Endodermal cell (in vitro differentiated cells): ENCODE data around the gene ANKRD12. TPM values are rescaled to one million over a fixed set of nuclear protein-coding genes. Genes with fewer than 3 reads are reported as not detected.

ENCODE experiments used
- DNase-seq: peaks from one replicate; pipeline ENCODE4 v3.0.0-alpha.2; 2017
- H3K27ac ChIP-seq: 2 replicates; pipeline ENCODE4 v1.5.1; 2013; ENCODE audit warnings: mild to moderate bottlenecking, low read depth, low read length, moderate library complexity
- H3K27me3 ChIP-seq: 2 replicates; pipeline ENCODE4 v1.6.1; 2013; ENCODE audit warnings: mild to moderate bottlenecking, low read length, moderate library complexity; ENCODE audit not compliant: insufficient read depth, control insufficient read depth, poor library complexity, severe bottlenecking
- H3K36me3 ChIP-seq: 2 replicates; pipeline ENCODE4 v1.7.0; 2013; ENCODE audit warnings: mild to moderate bottlenecking, low read length, moderate library complexity; ENCODE audit not compliant: control insufficient read depth, insufficient read depth
- H3K4me1 ChIP-seq: one replicate; pipeline ENCODE4 v1.7.0; 2013; ENCODE audit warnings: low read length; ENCODE audit not compliant: control insufficient read depth, insufficient read depth
- H3K4me3 ChIP-seq: 2 replicates; pipeline ENCODE4 v1.5.1; 2013; ENCODE audit warnings: mild to moderate bottlenecking, low read length, moderate library complexity
- H3K9ac ChIP-seq: 2 replicates; pipeline ENCODE4 v1.6.1; 2013; ENCODE audit warnings: mild to moderate bottlenecking, low read length, moderate library complexity; ENCODE audit not compliant: poor library complexity, severe bottlenecking; ENCODE audit errors: extremely low read depth
- H3K9me3 ChIP-seq: 2 replicates; pipeline ENCODE4 v1.6.1; 2013; ENCODE audit warnings: mild to moderate bottlenecking, low read length, moderate library complexity; ENCODE audit not compliant: control insufficient read depth
- H3K27ac Mint-ChIP-seq: 2 replicates; pipeline ENCODE4 v1.8.0; 2020; ENCODE audit warnings: mixed read lengths
- H3K27me3 Mint-ChIP-seq: 2 replicates; pipeline ENCODE4 v1.8.0; 2021; ENCODE audit warnings: mild to moderate bottlenecking, mixed read lengths; ENCODE audit not compliant: insufficient read depth
- H3K36me3 Mint-ChIP-seq: 2 replicates; pipeline ENCODE4 v1.8.0; 2020; ENCODE audit warnings: low read depth, mixed read lengths
- H3K4me1 Mint-ChIP-seq: 2 replicates; pipeline ENCODE4 v1.8.0; 2020; ENCODE audit warnings: mixed read lengths
- H3K4me3 Mint-ChIP-seq: 2 replicates; pipeline ENCODE4 v1.8.0; 2020; ENCODE audit warnings: mild to moderate bottlenecking, moderate library complexity, mixed read lengths
- H3K9me3 Mint-ChIP-seq: 2 replicates; pipeline ENCODE4 v1.8.0; 2020; ENCODE audit warnings: mild to moderate bottlenecking, mixed read lengths
- WGBS, 2 experiments: methylation state at CpG; one replicate each; pipeline versions ENCODE4 v1.1.5 to v1.1.7; 2013; ENCODE audit warnings: missing lambda C conversion rate in 2 of 2, mixed read lengths in 1 of 2; ENCODE audit not compliant: insufficient coverage in 1 of 2, insufficient read length in 1 of 2; 5-methylcytosine and 5-hydroxymethylcytosine counted together
- total RNA-seq, 2 donors: library from RNA; stranded (reverse); fragmentation: NEBNext Ultra II Directional in 1 of 2; extraction: Animal tissue kit (Norgen Biotek cat#: 25700) in 1 of 2; gene quantifications; 2 replicates in 1 of 2; 3 replicates in 1 of 2; pipeline ENCODE4 v1.2.1, GENCODE V29; 2021
- TF ChIP-seq, protein P1 (sequence below): fragments of 200-600 bp; sonication (generic); conservative IDR thresholded peaks from 2 replicates; pipeline ENCODE4 v1.5.0; 2021; ENCODE audit warnings: antibody characterized with exemption, mild to moderate bottlenecking

ANKRD12 gene
- total RNA-seq, 2 donors from 2014 or later, result 36.0 to 41.6 TPM

DNA sequence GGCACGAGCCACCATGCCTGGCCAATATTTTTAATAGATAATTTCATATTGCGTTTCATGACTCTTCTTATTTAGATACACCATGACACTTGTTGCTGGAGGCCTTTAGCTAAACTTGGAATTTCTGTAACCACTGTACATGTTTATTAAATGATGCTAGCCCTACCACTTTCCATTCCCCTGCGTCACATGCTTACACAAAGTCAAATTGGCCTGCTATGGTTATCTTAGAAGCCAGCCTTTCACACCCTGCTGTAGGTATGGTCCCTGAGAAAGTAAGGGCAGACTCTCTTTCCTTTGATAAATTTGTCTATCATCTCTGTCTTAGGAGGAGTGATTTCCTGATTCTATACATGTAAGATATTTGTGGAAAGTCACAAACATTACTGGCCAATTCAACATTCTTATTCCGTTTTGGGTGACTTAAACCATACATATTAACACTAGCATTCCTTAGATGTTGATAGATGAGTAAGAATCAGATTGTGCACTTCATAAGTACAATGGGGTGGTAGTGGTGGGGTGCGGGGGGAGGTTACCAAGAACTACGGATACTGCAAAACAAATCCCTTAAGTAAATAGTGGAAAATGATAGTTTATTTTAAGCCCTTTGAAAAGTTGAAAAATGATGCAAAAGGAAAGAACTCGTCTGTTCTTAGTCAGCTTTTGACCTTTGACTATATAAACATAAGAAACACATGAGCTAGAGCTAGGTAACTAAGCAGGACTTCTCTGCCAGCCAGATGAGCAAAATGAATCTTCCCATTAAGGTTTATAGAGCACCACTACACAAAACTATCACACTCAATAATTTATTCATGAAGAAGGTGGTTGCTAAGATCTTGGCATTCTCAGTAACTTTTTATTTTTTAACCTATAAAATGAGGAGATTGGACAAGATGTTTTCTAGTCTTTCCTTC is 42.0 kb upstream of the ANKRD12 start:
- H3K36me3 ChIP-seq, result no peaks in the 10 kb centered on the region
- H3K9me3 Mint-ChIP-seq, result no peaks in the 10 kb centered on the region
- 97 to 100% methylated on average over 5 to 6 of the region's 7 CpGs for WGBS, 2 experiments
- no peaks in the 10 kb centered on the region for H3K36me3 Mint-ChIP-seq
- no peaks in the 10 kb centered on the region for H3K4me1 ChIP-seq
- H3K4me3 ChIP-seq, result no peak overlapping the region
- no peaks in the 10 kb centered on the region for H3K27me3 ChIP-seq
- no peak for DNase-seq
- no peak overlapping the region for H3K27ac ChIP-seq
- peaks cover 7% of the 10 kb centered on the region for H3K4me1 Mint-ChIP-seq
- H3K27me3 Mint-ChIP-seq, result no peaks in the 10 kb centered on the region
- H3K4me3 Mint-ChIP-seq, result no peak overlapping the region
- TF ChIP-seq, protein P1, sequence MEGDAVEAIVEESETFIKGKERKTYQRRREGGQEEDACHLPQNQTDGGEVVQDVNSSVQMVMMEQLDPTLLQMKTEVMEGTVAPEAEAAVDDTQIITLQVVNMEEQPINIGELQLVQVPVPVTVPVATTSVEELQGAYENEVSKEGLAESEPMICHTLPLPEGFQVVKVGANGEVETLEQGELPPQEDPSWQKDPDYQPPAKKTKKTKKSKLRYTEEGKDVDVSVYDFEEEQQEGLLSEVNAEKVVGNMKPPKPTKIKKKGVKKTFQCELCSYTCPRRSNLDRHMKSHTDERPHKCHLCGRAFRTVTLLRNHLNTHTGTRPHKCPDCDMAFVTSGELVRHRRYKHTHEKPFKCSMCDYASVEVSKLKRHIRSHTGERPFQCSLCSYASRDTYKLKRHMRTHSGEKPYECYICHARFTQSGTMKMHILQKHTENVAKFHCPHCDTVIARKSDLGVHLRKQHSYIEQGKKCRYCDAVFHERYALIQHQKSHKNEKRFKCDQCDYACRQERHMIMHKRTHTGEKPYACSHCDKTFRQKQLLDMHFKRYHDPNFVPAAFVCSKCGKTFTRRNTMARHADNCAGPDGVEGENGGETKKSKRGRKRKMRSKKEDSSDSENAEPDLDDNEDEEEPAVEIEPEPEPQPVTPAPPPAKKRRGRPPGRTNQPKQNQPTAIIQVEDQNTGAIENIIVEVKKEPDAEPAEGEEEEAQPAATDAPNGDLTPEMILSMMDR, result no peak
- no peak overlapping the region for H3K9ac ChIP-seq
- no peaks in the 10 kb centered on the region for H3K9me3 ChIP-seq
- H3K27ac Mint-ChIP-seq, result no peak overlapping the region

DNA sequence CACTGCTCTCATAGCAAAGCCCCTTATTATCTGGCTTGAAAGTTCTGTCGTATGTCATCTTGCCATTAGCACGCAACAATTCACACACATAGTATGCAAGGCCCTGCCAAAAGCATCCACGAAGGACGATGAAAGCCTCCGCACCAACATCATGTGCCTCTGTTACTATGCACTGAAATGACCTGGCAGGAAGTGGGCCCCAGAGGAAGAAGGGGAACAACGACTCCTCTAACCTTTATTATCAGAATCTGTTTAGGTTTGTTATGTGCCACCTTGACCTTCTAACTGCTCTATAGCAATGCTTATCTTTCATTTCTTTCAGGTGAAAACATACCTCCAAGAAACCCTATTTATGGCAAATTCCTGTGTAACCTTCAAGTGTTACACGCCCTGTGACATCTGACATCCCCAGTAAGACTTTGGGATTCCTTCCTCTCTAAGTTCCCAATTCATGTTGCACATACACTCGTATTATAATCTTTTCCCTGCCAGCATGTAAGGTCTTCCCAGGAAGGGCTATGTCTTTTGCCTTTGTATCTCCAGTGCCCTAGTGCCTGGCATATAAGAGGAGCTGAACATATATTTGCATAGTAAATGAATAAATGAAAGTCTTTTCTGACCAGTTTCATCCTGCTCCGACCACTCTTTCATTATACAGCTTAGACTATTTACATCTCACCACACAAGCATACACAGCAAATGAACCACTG is 41.1 kb upstream of the ANKRD12 start:
- DNase-seq, result no peak
- TF ChIP-seq, protein P1, result no peak
- H3K4me1 ChIP-seq, result no peaks in the 10 kb centered on the region
- H3K4me1 Mint-ChIP-seq, result peaks cover 7% of the 10 kb centered on the region
- H3K4me3 ChIP-seq, result no peak overlapping the region
- H3K9me3 ChIP-seq, result no peaks in the 10 kb centered on the region
- H3K36me3 Mint-ChIP-seq, result no peaks in the 10 kb centered on the region
- no peak overlapping the region for H3K4me3 Mint-ChIP-seq
- no peak overlapping the region for H3K27ac ChIP-seq
- H3K9me3 Mint-ChIP-seq, result no peaks in the 10 kb centered on the region
- H3K27me3 ChIP-seq, result no peaks in the 10 kb centered on the region
- no peaks in the 10 kb centered on the region for H3K36me3 ChIP-seq
- WGBS, 2 experiments, result 80 to 88% methylated on average over 4 to 9 of the region's 9 CpGs
- H3K9ac ChIP-seq, result no peak overlapping the region
- H3K27me3 Mint-ChIP-seq, result peaks cover 2% of the 10 kb centered on the region
- no peak overlapping the region for H3K27ac Mint-ChIP-seq

DNA sequence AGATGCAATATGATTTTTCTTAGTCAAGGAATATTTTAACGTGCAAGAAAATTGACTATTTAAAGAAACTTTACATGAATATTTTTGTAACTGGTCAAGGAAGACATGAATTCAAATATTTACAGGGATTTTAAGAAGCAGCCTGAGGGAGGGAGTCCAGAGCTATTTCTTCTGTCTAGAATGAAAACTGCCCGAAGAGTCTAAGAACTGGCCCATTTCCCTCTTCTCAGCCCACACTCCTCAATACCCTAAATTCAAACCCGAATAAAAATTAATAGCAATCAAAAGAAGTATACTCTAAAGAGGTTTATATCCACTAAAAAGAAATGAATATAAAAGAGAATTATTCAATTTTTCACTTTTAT is 40.6 kb upstream of the ANKRD12 start:
- H3K36me3 ChIP-seq, result no peaks in the 10 kb centered on the region
- no peak overlapping the region for H3K27ac ChIP-seq
- DNase-seq, result no peak
- H3K9me3 ChIP-seq, result no peaks in the 10 kb centered on the region
- Mint-ChIP-seq H3K27me3 (peaks cover 5% of the 10 kb centered on the region), H3K4me3 (no peak overlapping the region), H3K4me1 (peaks cover 7% of the 10 kb centered on the region), H3K36me3 (no peaks in the 10 kb centered on the region), H3K27ac (no peak overlapping the region), H3K9me3 (no peaks in the 10 kb centered on the region)
- no peaks in the 10 kb centered on the region for H3K27me3 ChIP-seq
- H3K9ac ChIP-seq, result no peak overlapping the region
- TF ChIP-seq, protein P1, result no peak
- 96% methylated on average over 2 of the region's 3 CpGs; no CpG with 5 or more reads in 1 of the 2 experiments for WGBS, 2 experiments
- H3K4me1 ChIP-seq, result no peaks in the 10 kb centered on the region
- H3K4me3 ChIP-seq, result no peak overlapping the region
